OCI-LY1 (cell line): Measurements from ENCODE around the gene AGMO.

Experiments
- H2AFZ ChIP-seq: fragments of 200-600 bp; sonication (generic), shearing (Covaris generic); 2 replicates; pipeline ENCODE4 v1.6.0; 2014; ENCODE audit warnings: antibody characterized with exemption, mild to moderate bottlenecking, low read length
- H3F3A ChIP-seq: fragments of 200-600 bp; sonication (generic), shearing (Covaris generic); 2 replicates; pipeline ENCODE4 v1.6.0; 2014; ENCODE audit warnings: mild to moderate bottlenecking, antibody characterized with exemption, low read length, moderate library complexity; ENCODE audit not compliant: insufficient read depth
- H3K27ac ChIP-seq: fragments of 200-600 bp; sonication (generic); 2 replicates; pipeline ENCODE4 v1.5.1; 2014; ENCODE audit warnings: low read length, mixed run types, mild to moderate bottlenecking, low read depth; ENCODE audit not compliant: poor library complexity, severe bottlenecking
- H3K27me3 ChIP-seq: fragments of 200-600 bp; sonication (generic); 2 replicates; pipeline ENCODE4 v1.6.0; 2014; ENCODE audit warnings: antibody characterized with exemption, mild to moderate bottlenecking, low read length, moderate library complexity; ENCODE audit not compliant: insufficient read depth
- H3K36me3 ChIP-seq: fragments of 200-600 bp; sonication (generic); 2 replicates; pipeline ENCODE4 v1.6.1; 2014; ENCODE audit warnings: mild to moderate bottlenecking, antibody characterized with exemption, low read length, moderate library complexity, mixed read lengths; ENCODE audit not compliant: insufficient read depth
- H3K4me1 ChIP-seq: fragments of 200-600 bp; sonication (generic); 2 replicates; pipeline ENCODE4 v1.5.1; 2014; ENCODE audit warnings: mild to moderate bottlenecking, low read length, moderate library complexity; ENCODE audit not compliant: insufficient read depth, severe bottlenecking
- H3K4me2 ChIP-seq: fragments of 200-600 bp; sonication (generic), shearing (Covaris generic); 2 replicates; pipeline ENCODE4 v1.6.1; 2014; ENCODE audit warnings: low read length
- H3K4me3 ChIP-seq: fragments of 200-600 bp; sonication (generic); 2 replicates; pipeline ENCODE4 v1.5.1; 2014; ENCODE audit warnings: low read length, low read depth, mild to moderate bottlenecking, mixed read lengths; ENCODE audit not compliant: poor library complexity, severe bottlenecking
- H3K79me2 ChIP-seq: fragments of 200-600 bp; shearing (Covaris generic); 2 replicates; pipeline ENCODE4 v1.6.1; 2016; ENCODE audit warnings: mixed run types, low read length, mixed read lengths; ENCODE audit not compliant: insufficient read depth
- H3K9ac ChIP-seq: fragments of 200-600 bp; sonication (generic), shearing (Covaris generic); 2 replicates; pipeline ENCODE4 v1.6.1; 2014; ENCODE audit warnings: mild to moderate bottlenecking, low read length, mixed read lengths
- H3K9me2 ChIP-seq: fragments of 200-600 bp; sonication (generic), shearing (Covaris generic); 2 replicates; pipeline ENCODE4 v1.6.1; 2014; ENCODE audit warnings: low read depth, mild to moderate bottlenecking, low read length, mixed read lengths
- H3K9me3 ChIP-seq: fragments of 200-600 bp; shearing (Covaris generic); 2 replicates; pipeline ENCODE4 v1.6.1; 2014; ENCODE audit warnings: low read length, mixed read lengths
- H4K20me1 ChIP-seq: fragments of 200-600 bp; sonication (generic), shearing (Covaris generic); 2 replicates; pipeline ENCODE4 v1.6.0; 2016; ENCODE audit warnings: mild to moderate bottlenecking, low read length; ENCODE audit not compliant: insufficient read depth
- CTCF ChIP-seq: fragments of 200-600 bp; sonication (generic), shearing (Covaris generic); IDR thresholded peaks from 2 replicates; pipeline ENCODE4 v1.5.1; 2017; ENCODE audit warnings: mild to moderate bottlenecking, antibody characterized with exemption, low read length, moderate library complexity, mixed read lengths
- EZH2 ChIP-seq: fragments of 200-600 bp; sonication (generic), shearing (Covaris generic); IDR thresholded peaks from 2 replicates; pipeline ENCODE4 v1.8.0; 2017; ENCODE audit warnings: borderline replicate concordance, mixed run types, mild to moderate bottlenecking, antibody characterized with exemption, low read length, moderate library complexity, mixed read lengths

AGMO gene

GRCh38 chr7:15489383-15489782, 72.4 kb downstream of the AGMO start:
- H3K9me3 ChIP-seq: no peaks in the 10 kb centered on the region
- no peaks in the 10 kb centered on the region for H3K27me3 ChIP-seq
- H3K4me2 ChIP-seq: no peak overlapping the region
- no peak overlapping the region for H2AFZ ChIP-seq
- H4K20me1 ChIP-seq: peaks cover 3% of the 10 kb centered on the region; the same call in 1 of the 2 replicates
- no peak overlapping the region for H3K9ac ChIP-seq
- no peaks in the 10 kb centered on the region for H3K9me2 ChIP-seq
- no peak for TF ChIP-seq EZH2
- TF ChIP-seq CTCF: no peak
- H3K27ac ChIP-seq: no peak overlapping the region
- no peaks in the 10 kb centered on the region for H3F3A ChIP-seq
- H3K36me3 ChIP-seq: no peaks in the 10 kb centered on the region
- H3K4me1 ChIP-seq: no peaks in the 10 kb centered on the region
- H3K79me2 ChIP-seq: no peaks in the 10 kb centered on the region
- no peak overlapping the region for H3K4me3 ChIP-seq

- no peak overlapping the region for H3K27ac ChIP-seq
- peaks cover 3% of the 10 kb centered on the region; the same call in 1 of the 2 replicates for H4K20me1 ChIP-seq
- no peak overlapping the region for H3K4me3 ChIP-seq
- H3K27me3 ChIP-seq: no peaks in the 10 kb centered on the region
- H3K4me2 ChIP-seq: no peak overlapping the region
- TF ChIP-seq EZH2: no peak
- TF ChIP-seq CTCF: no peak
- no peak overlapping the region for H3K9ac ChIP-seq
- H3K36me3 ChIP-seq: no peaks in the 10 kb centered on the region
- no peak overlapping the region for H2AFZ ChIP-seq
- H3K4me1 ChIP-seq: no peaks in the 10 kb centered on the region
- no peaks in the 10 kb centered on the region for H3K9me3 ChIP-seq
- H3K79me2 ChIP-seq: no peaks in the 10 kb centered on the region
- no peaks in the 10 kb centered on the region for H3K9me2 ChIP-seq
- H3F3A ChIP-seq: no peaks in the 10 kb centered on the region
Measured at GRCh38 chr7:15488401-15488800, 73.4 kb downstream of the AGMO start.

DNA sequence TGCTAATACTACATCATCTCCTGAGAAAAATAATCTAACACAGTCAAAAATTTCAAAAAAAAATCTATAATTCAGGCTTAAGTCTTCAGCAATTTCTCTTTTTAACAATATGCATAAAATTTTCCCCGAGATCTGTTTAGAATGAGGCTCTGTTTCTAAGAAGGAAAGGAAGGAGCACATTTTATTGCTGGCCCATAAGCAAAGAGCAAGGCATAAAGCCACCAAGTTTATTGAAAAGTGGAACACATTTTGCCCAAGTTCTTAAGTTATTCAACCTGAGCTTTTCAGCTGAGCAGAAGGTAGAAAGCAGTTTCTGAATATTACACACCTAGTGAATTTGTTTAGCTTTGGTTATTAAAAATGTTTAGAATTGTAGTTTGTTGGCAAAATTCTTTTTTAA, 73.9 kb downstream of the AGMO start:
- H3K27ac ChIP-seq: no peak overlapping the region
- H3K4me1 ChIP-seq: no peaks in the 10 kb centered on the region
- no peaks in the 10 kb centered on the region for H3F3A ChIP-seq
- H3K36me3 ChIP-seq: no peaks in the 10 kb centered on the region
- TF ChIP-seq CTCF (no peak), EZH2 (no peak)
- H2AFZ ChIP-seq: no peak overlapping the region
- no peak overlapping the region for H3K4me3 ChIP-seq
- H3K27me3 ChIP-seq: no peaks in the 10 kb centered on the region
- no peaks in the 10 kb centered on the region for H3K9me2 ChIP-seq
- H3K9me3 ChIP-seq: no peaks in the 10 kb centered on the region
- H3K9ac ChIP-seq: no peak overlapping the region
- no peak overlapping the region for H3K4me2 ChIP-seq
- H3K79me2 ChIP-seq: no peaks in the 10 kb centered on the region
- peaks cover 3% of the 10 kb centered on the region; the same call in 1 of the 2 replicates for H4K20me1 ChIP-seq
